Rectal smooth muscle tissue (tissue), 1 donor: ENCODE measurements around the gene HEATR9.

Experiments
- H3K27ac ChIP-seq: one replicate; pipeline ENCODE4 v1.7.0; 2013; ENCODE audit warnings: low read depth, low read length, inconsistent platforms
- H3K27me3 ChIP-seq: one replicate; pipeline ENCODE4 v1.7.0; 2013; ENCODE audit warnings: low read length; ENCODE audit not compliant: control insufficient read depth, insufficient read depth
- H3K36me3 ChIP-seq: one replicate; pipeline ENCODE4 v1.7.0; 2013; ENCODE audit warnings: low read length; ENCODE audit not compliant: control insufficient read depth, insufficient read depth
- H3K4me1 ChIP-seq: one replicate; pipeline ENCODE4 v1.7.0; 2013; ENCODE audit warnings: low read length; ENCODE audit not compliant: control insufficient read depth, insufficient read depth
- H3K4me3 ChIP-seq: one replicate; pipeline ENCODE4 v1.7.0; 2013; ENCODE audit warnings: low read length
- H3K9ac ChIP-seq: one replicate; pipeline ENCODE4 v1.7.0; 2013; ENCODE audit warnings: low read length

HEATR9 gene

GRCh38 chr17:35843698-35844097 is 25.0 kb downstream of the HEATR9 start:
- H3K4me3 ChIP-seq, result no peak overlapping the region
- H3K27ac ChIP-seq, result no peak overlapping the region
- H3K9ac ChIP-seq, result no peak overlapping the region
- peaks cover 26% of the 10 kb centered on the region for H3K36me3 ChIP-seq
- no peaks in the 10 kb centered on the region for H3K4me1 ChIP-seq
- no peaks in the 10 kb centered on the region for H3K27me3 ChIP-seq

- Histone ChIP-seq H3K27me3 (no peaks in the 10 kb centered on the region), H3K9ac (no peak overlapping the region), H3K36me3 (peaks cover 25% of the 10 kb centered on the region), H3K4me3 (no peak overlapping the region), H3K27ac (no peak overlapping the region), H3K4me1 (no peaks in the 10 kb centered on the region)
These were observed 26.5 kb downstream of the HEATR9 start for GRCh38 chr17:35842239-35842638.

DNA sequence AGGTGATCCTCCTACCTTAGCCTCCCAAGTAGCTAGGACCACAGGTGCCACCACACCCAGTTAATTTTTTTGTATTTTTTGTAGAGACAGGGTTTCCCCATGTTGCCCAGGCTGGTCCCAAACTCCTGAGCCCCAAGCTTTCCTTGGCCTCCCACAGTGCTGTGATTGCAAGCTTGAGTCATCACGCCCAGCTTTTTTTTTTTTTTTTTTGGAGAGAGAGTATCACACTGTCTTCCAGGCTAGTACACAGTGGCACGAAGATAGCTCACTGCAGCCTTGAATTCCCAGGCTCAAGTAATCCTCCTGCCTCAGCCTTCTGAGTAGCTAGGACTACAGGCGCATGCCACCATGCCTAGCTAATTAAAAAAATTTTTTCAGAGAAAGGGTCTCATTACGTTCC is 27.2 kb downstream of the HEATR9 start:
- H3K9ac ChIP-seq, result no peak overlapping the region
- H3K27me3 ChIP-seq, result no peaks in the 10 kb centered on the region
- H3K27ac ChIP-seq, result no peak overlapping the region
- H3K4me3 ChIP-seq, result no peak overlapping the region
- peaks cover 27% of the 10 kb centered on the region for H3K36me3 ChIP-seq
- H3K4me1 ChIP-seq, result no peaks in the 10 kb centered on the region

DNA sequence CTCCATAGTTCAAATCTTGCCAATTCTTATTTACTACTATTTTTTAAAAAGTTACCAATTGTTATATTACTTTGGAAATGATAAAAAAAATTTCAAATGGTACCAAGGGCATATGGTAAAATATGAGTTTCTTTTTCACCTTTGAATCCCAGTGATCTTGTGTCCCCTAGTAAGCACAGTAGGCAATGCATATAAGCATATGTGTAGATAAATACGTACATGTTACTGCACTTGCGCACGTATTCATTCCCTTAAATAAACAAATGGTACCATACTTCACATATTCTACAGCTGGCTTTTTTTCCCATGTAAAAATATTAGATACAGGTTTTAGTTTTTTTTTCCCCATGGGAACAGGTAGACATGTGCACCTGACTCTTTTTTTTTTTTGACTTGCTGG is 27.6 kb downstream of the HEATR9 start:
- H3K4me1 ChIP-seq, result no peaks in the 10 kb centered on the region
- peaks cover 28% of the 10 kb centered on the region for H3K36me3 ChIP-seq
- no peak overlapping the region for H3K9ac ChIP-seq
- no peak overlapping the region for H3K27ac ChIP-seq
- H3K4me3 ChIP-seq, result no peak overlapping the region
- H3K27me3 ChIP-seq, result no peaks in the 10 kb centered on the region

DNA sequence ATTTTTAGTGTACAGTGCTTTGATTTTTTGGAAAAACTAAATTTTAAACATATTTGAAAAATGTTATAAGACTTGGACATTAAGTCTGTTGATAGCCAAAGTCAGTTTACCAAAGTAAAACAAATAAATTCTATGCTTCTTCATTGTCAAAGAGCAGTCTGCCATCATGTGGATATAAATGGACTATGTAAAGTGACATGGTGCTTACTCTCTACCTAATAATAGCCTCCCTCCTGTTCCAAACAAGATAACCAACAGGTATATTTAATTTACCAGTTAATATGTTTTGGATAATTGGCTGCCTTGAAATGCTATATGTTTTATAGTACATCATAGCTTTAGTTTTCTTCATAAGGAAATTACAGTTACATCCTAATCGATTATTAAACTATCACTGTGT is 43.5 kb downstream of the HEATR9 start:
- H3K9ac ChIP-seq, result no peak overlapping the region
- no peak overlapping the region for H3K4me3 ChIP-seq
- no peaks in the 10 kb centered on the region for H3K4me1 ChIP-seq
- peaks cover 10% of the 10 kb centered on the region for H3K36me3 ChIP-seq
- H3K27me3 ChIP-seq, result no peaks in the 10 kb centered on the region
- H3K27ac ChIP-seq, result no peak overlapping the region

GRCh38 chr17:35821308-35821707 is 47.4 kb downstream of the HEATR9 start:
- H3K36me3 ChIP-seq, result peaks cover 10% of the 10 kb centered on the region
- no peak overlapping the region for H3K4me3 ChIP-seq
- H3K27ac ChIP-seq, result no peak overlapping the region
- no peaks in the 10 kb centered on the region for H3K27me3 ChIP-seq
- no peak overlapping the region for H3K9ac ChIP-seq
- no peaks in the 10 kb centered on the region for H3K4me1 ChIP-seq

DNA sequence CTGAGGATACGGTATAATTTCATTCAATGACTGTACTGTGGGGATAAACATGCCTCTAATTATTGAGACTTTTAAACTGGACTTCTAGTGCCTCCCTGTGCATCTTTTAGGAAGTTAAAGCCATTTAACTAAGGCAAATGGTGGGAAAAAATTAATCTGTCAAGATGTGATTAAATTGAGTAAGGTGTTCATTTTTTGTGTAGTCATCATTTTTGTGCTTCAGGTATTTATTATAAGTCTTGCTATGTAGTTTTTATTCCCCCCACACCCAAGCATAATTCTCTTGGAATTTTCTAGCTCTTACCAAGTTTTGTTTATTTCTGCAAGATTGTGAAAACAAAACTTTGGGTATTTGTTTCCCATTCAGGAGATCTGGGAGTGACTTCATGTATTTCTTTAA is 49.2 kb downstream of the HEATR9 start:
- no peaks in the 10 kb centered on the region for H3K4me1 ChIP-seq
- no peaks in the 10 kb centered on the region for H3K27me3 ChIP-seq
- no peak overlapping the region for H3K4me3 ChIP-seq
- H3K36me3 ChIP-seq, result peaks cover 6% of the 10 kb centered on the region
- no peak overlapping the region for H3K9ac ChIP-seq
- H3K27ac ChIP-seq, result no peak overlapping the region

DNA sequence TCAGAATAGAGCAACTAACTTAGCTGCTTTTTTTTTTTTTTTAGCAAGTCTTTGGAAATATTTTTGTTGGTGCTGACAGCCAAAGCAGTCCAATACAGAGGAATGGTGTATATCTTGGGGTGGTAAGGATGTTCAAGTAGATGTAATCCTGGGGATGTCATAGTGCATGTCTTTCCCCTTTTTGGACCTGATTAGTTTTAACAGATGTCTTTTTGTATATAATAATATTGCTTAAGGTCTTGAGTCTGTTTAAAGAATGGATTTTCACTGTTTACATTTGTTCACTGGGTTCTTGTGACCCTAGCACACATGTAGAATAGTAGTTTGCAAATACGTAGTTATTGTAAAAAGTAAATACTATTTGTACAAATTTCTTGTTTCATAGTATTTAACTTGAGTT is 51.5 kb downstream of the HEATR9 start:
- H3K27me3 ChIP-seq, result no peaks in the 10 kb centered on the region
- no peak overlapping the region for H3K9ac ChIP-seq
- no peak overlapping the region for H3K27ac ChIP-seq
- no peak overlapping the region for H3K4me3 ChIP-seq
- no peaks in the 10 kb centered on the region for H3K36me3 ChIP-seq
- no peaks in the 10 kb centered on the region for H3K4me1 ChIP-seq

GRCh38 chr17:35816723-35817122 is 52.0 kb downstream of the HEATR9 start:
- no peak overlapping the region for H3K4me3 ChIP-seq
- no peaks in the 10 kb centered on the region for H3K27me3 ChIP-seq
- H3K27ac ChIP-seq, result no peak overlapping the region
- no peak overlapping the region for H3K9ac ChIP-seq
- no peaks in the 10 kb centered on the region for H3K4me1 ChIP-seq
- H3K36me3 ChIP-seq, result no peaks in the 10 kb centered on the region

- H3K36me3 ChIP-seq, result no peaks in the 10 kb centered on the region
- no peaks in the 10 kb centered on the region for H3K27me3 ChIP-seq
- H3K27ac ChIP-seq, result no peak overlapping the region
- H3K4me1 ChIP-seq, result peaks cover 13% of the 10 kb centered on the region
- H3K9ac ChIP-seq, result no peak overlapping the region
- no peak overlapping the region for H3K4me3 ChIP-seq
These were observed 56.2 kb downstream of the HEATR9 start for GRCh38 chr17:35812456-35812855.

DNA sequence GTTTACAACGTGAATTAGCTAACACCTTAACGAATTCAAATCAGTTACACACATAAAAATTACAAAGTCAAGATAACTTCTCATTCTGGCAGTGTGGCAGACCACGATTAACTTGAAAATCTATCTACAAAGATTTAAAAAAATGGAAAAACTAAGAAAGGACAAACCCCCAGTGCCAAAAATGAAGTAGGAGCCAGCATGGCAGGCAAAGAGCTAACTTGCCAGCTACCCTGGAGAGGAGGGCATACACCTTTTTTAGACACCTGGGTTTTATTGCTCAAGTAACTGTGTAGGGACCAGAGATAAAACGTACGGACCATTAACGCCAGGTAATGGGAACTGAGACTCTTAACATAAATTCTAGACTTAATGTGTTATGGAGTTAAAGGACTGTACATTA is 56.9 kb downstream of the HEATR9 start:
- H3K9ac ChIP-seq, result no peak overlapping the region
- H3K4me1 ChIP-seq, result peaks cover 13% of the 10 kb centered on the region
- no peak overlapping the region for H3K4me3 ChIP-seq
- H3K36me3 ChIP-seq, result no peaks in the 10 kb centered on the region
- no peak overlapping the region for H3K27ac ChIP-seq
- no peaks in the 10 kb centered on the region for H3K27me3 ChIP-seq

DNA sequence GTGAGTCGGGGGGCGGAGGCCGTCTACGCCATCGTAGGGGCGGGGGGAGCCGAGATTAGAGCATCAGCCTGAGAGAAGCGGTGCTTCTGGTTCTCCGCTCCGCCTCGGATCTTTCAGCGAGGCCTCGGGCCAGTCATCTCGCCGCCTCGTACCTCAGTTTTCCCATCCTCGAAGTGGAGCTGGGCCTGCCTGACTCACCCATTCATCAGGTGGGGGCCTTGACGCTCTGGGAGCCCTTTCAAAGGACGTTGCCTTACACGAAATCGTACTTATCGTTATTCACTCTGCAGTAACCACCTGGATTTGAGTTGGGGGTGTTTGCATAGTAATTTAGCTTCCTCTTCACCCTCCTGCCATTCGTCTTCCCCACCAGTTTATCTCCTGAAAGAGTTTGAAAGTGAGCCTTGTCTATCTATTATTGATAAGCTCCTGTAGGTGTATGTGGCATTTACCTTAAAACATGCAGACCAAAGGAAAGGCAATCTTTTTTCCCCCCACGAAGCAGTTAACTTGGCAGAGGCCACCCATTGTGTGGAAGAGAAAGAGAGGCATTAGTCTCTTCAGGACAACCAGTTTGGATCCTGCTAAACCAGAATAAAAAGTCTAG is 58.7 kb downstream of the HEATR9 start:
- Histone ChIP-seq H3K4me1 (peaks cover 13% of the 10 kb centered on the region), H3K4me3 (peak overlapping the region; percentile 85), H3K27ac (peak overlapping the region; percentile 97), H3K9ac (peak overlapping the region; percentile 96), H3K27me3 (no peaks in the 10 kb centered on the region), H3K36me3 (no peaks in the 10 kb centered on the region)

DNA sequence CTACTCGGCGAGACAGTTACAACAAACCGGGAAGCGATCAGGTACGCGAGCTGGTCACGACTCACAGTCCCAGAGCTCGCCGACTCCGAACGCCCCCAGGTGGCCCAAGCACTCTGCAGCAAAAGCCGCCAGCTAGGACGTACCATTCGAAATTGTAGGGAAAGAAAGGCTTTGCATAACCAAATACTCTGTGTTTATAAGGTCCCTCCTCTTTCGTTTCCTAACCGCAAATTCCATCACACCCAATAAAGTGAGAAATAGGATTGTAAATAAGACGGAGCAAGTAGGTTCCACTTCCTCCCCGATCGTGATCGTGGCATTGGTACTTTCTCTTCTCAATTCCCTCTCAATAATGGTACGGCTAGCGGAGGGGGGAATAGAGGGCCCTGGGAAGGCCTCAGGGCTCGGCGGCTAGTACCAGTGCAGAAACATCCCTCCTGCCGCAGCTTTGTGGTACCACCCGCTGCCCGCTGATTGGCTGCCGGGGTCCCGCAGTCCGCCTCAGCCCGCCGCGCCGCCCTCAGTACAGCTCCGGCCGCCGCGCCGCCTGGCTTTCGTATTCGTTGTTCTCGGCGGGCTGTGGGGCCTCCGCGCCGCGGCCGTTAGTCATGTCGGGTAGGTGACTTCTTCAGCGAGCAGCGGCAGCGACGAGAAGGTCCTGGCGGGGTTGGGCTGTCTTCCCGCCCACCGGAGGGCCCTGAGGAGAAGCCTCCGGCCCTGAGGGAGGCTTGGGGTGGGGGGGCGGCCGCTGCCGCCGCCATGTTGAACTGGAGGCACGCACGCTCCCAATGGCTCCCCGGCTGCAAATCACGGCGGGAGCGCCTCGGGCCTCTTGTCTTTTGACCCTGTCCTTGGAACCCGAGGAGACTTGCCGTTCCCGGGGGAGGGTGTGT is 59.5 kb downstream of the HEATR9 start, which contains the start of gene TAF15:
Gene TAF15, plus strand, starts transcription at position 523 of the 893 bp plus-strand sequence. Its CDS starts 86 bp downstream, at position 609.
- H3K4me1 ChIP-seq, result peaks cover 13% of the 10 kb centered on the region
- H3K27me3 ChIP-seq, result no peaks in the 10 kb centered on the region
- peak within 1 kb of the TSS; percentile 97 for H3K27ac ChIP-seq
- H3K4me3 ChIP-seq, result peak within 1 kb of the TSS; percentile 85
- H3K36me3 ChIP-seq, result no peaks in the 10 kb centered on the region
- peak within 1 kb of the TSS; percentile 96 for H3K9ac ChIP-seq
